ENCODE data around the gene TSNAX.

- TF ChIP-seq CTCF (conservative IDR thresholded peaks at IDR 0.05) (no peak), ZFX (IDR thresholded peaks at IDR 0.05) (no peak)
These were observed 66.3 kb downstream of the TSNAX start for GRCh38 chr1:231594749-231595148.
